Smooth muscle cell (in vitro differentiated cells): ENCODE results near the gene HOXD11. TPM values are rescaled to one million over a fixed set of nuclear protein-coding genes. Genes with fewer than 3 reads are reported as not detected.

Source experiments
- DNase-seq: peaks from one replicate; lab custom pipeline; 2025; ENCODE audit not compliant: unreplicated experiment; lab: John Stamatoyannopoulos, UW
- H2AFZ ChIP-seq: fragments of 200-600 bp; sonication (generic); 2 replicates; pipeline ENCODE4 v1.6.0; 2016; ENCODE audit warnings: antibody characterized with exemption, low read depth, mild to moderate bottlenecking
- H3F3A ChIP-seq: fragments of 200-600 bp; sonication (generic); 2 replicates; pipeline ENCODE4 v1.6.0; 2017; ENCODE audit warnings: antibody characterized with exemption, low read depth
- H3K27ac ChIP-seq: fragments of 200-600 bp; sonication (generic); 2 replicates; pipeline ENCODE4 v1.5.1; 2016; ENCODE audit warnings: low read depth, mild to moderate bottlenecking
- H3K27me3 ChIP-seq: fragments of 200-600 bp; sonication (generic); 2 replicates; pipeline ENCODE4 v1.6.1; 2016; ENCODE audit warnings: low read depth, mild to moderate bottlenecking
- H3K36me3 ChIP-seq: fragments of 200-600 bp; sonication (generic); 2 replicates; pipeline ENCODE4 v1.5.1; 2016; ENCODE audit warnings: low read depth
- H3K4me1 ChIP-seq: fragments of 200-600 bp; sonication (generic); 2 replicates; pipeline ENCODE4 v1.5.1; 2016; ENCODE audit warnings: low read depth
- H3K4me2 ChIP-seq: fragments of 200-600 bp; sonication (generic); 2 replicates; pipeline ENCODE4 v1.6.0; 2016; ENCODE audit warnings: mild to moderate bottlenecking
- H3K4me3 ChIP-seq: fragments of 200-600 bp; sonication (generic); 2 replicates; pipeline ENCODE4 v1.5.1; 2016; ENCODE audit warnings: mild to moderate bottlenecking
- H3K79me2 ChIP-seq: fragments of 200-600 bp; sonication (generic); 2 replicates; pipeline ENCODE4 v1.6.0; 2016; ENCODE audit warnings: low read depth, mild to moderate bottlenecking
- H3K9ac ChIP-seq: fragments of 200-600 bp; sonication (generic); 2 replicates; pipeline ENCODE4 v1.6.0; 2016; ENCODE audit warnings: low read depth
- H3K9me3 ChIP-seq: fragments of 200-600 bp; sonication (generic); replicated peaks from 2 replicates; pipeline ENCODE4 v1.5.1; 2016; ENCODE audit warnings: low read depth
- H4K20me1 ChIP-seq: fragments of 200-600 bp; sonication (generic); 2 replicates; pipeline ENCODE4 v1.6.0; 2016; ENCODE audit warnings: low read depth
- CTCF ChIP-seq: fragments of 200-600 bp; sonication (generic); IDR thresholded peaks from 2 replicates; pipeline ENCODE4 v1.5.1; 2017; ENCODE audit warnings: borderline replicate concordance, mild to moderate bottlenecking, antibody characterized with exemption; ENCODE audit not compliant: insufficient read depth, poor library complexity, severe bottlenecking
- WGBS: methylation state at CpG from one replicate; pipeline ENCODE4 v1.1.7; 2016; ENCODE audit warnings: low lambda C conversion rate; 5-methylcytosine and 5-hydroxymethylcytosine counted together
- polyA plus RNA-seq: library from polyadenylated mRNA; unstranded; fragments of >200 nt; fragmentation: Nextera tagmentation; extraction: Ambion mirVana; gene quantifications from 2 replicates; pipeline ENCODE4 v1.2.1, GENCODE V29; 2016
- total RNA-seq: library from RNA; depleted of rRNA; stranded (reverse); fragments of >200 nt; gene quantifications from 2 replicates; pipeline ENCODE4 v1.2.3, GENCODE V29; 2014

HOXD11 gene
- total and polyA plus RNA-seq, 2 experiments from 2014 or later, result 4.4 to 7.9 TPM

GRCh38 chr2:176072292-176072669 lies 34.8 kb upstream of the HOXD11 start:
- H3K9me3 ChIP-seq, result no peaks in the 10 kb centered on the region
- WGBS, result 59% methylated on average over 5 of the region's 5 CpGs
- no peaks in the 10 kb centered on the region for H3K79me2 ChIP-seq
- no peaks in the 10 kb centered on the region for H4K20me1 ChIP-seq
- H3K27me3 ChIP-seq, result peaks cover 100% of the 10 kb centered on the region
- no peak overlapping the region for H3K27ac ChIP-seq
- no peaks in the 10 kb centered on the region for H3K36me3 ChIP-seq
- TF ChIP-seq CTCF, result no peak
- H3K4me2 ChIP-seq, result no peak overlapping the region
- DNase-seq, result no peak
- H3K9ac ChIP-seq, result no peak overlapping the region
- no peak overlapping the region for H2AFZ ChIP-seq
- H3K4me3 ChIP-seq, result no peak overlapping the region
- no peaks in the 10 kb centered on the region for H3F3A ChIP-seq
- peaks cover 12% of the 10 kb centered on the region for H3K4me1 ChIP-seq

GRCh38 chr2:176072951-176073904 lies 33.9 kb upstream of the HOXD11 start:
- DNase-seq, result no peak
- Histone ChIP-seq H3K4me2 (no peak overlapping the region), H3K9ac (no peak overlapping the region), H3F3A (no peaks in the 10 kb centered on the region), H3K4me3 (no peak overlapping the region), H3K4me1 (peaks cover 4% of the 10 kb centered on the region), H3K9me3 (no peaks in the 10 kb centered on the region), H2AFZ (no peak overlapping the region), H3K27ac (no peak overlapping the region), H3K36me3 (no peaks in the 10 kb centered on the region), H3K27me3 (peaks cover 100% of the 10 kb centered on the region), H3K79me2 (no peaks in the 10 kb centered on the region), H4K20me1 (no peaks in the 10 kb centered on the region)
- 18% methylated on average over 29 of the region's 29 CpGs for WGBS
- no peak for TF ChIP-seq CTCF

- Histone ChIP-seq H3K79me2 (no peaks in the 10 kb centered on the region), H3K4me3 (peak overlapping the region; percentile 41), H3K27ac (no peak overlapping the region), H3K4me2 (peak overlapping the region; percentile 68), H4K20me1 (no peaks in the 10 kb centered on the region), H3K9me3 (no peaks in the 10 kb centered on the region), H3K36me3 (no peaks in the 10 kb centered on the region), H3K9ac (no peak overlapping the region), H3K4me1 (no peaks in the 10 kb centered on the region), H2AFZ (no peak overlapping the region), H3F3A (no peaks in the 10 kb centered on the region), H3K27me3 (peaks cover 100% of the 10 kb centered on the region)
- no peak for TF ChIP-seq CTCF
- DNase-seq, result no peak
- 53% methylated on average over 7 of the region's 7 CpGs for WGBS
Observed at GRCh38 chr2:176074919-176075425, 32.1 kb upstream of the HOXD11 start.
